GM18520 (cell line): ENCODE results near the gene PIK3C2G.
"Not testable (repeated sequence)": the region's sequence is repeated elsewhere in the genome, so short reads cannot be mapped to it uniquely, and the experiment has no call there.

ENCODE experiments used
- ATAC-seq: cut with Tn5 transposase; IDR thresholded peaks from one replicate; pipeline ENCODE4 v1.9.1; 2021; ENCODE audit not compliant: unreplicated experiment

Gene PIK3C2G

DNA sequence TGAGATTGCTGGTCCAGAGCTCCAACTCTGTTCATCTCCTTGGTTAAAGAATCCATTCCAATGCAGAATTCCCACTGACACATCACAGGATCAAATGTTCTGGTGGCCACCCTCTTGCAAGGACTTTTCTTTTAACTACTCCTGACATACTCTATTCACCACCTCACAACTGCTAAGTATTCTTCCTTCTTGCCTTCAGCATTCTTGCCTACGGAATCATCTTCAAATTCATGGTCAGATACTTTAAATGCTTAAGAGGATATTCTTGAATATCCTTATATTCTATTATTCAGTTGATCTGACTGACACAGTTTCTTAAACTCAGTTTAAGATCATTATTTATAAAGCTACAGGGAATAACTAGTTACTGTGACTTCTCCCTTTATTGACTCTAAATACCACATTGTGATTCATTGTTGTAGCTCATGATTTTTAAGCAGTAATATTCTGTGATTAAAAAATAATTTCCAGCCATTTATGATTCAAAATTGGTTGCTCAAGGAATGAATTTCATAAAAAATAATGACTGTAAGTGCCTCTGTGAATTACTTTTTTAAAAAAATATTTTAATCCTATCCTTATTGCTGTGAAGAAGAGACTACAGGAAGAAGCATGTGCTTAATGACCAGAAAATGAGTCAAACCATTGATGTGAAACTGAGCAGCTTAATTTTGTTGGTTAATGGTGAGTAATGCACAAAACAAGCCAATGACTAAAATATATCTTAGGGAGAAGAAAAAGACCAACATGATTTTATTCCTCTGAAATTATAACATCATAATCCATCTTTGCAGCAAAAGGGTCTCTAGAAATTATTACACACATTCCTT, 207.1 kb downstream of the PIK3C2G start:
- no peak for ATAC-seq

DNA sequence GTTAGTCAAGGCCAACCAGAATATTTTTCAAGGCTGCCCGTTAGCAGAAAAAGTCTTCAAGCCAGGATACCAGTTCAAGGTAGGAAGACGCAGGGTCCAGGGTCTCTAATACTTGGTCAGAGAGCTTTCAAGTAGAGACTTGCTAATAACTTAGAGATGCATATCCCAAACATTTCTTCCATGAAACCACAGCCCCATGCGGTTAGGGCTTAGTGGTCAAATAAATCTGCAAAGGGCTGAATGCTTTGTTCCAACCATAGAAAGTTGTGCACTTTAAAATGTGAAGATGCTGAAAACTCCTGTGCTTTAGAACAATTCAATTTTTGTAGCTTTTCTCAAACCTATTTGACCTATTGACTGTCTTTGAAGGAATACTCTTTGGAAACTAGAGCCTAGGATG, 208.9 kb downstream of the PIK3C2G start:
- ATAC-seq = no peak

DNA sequence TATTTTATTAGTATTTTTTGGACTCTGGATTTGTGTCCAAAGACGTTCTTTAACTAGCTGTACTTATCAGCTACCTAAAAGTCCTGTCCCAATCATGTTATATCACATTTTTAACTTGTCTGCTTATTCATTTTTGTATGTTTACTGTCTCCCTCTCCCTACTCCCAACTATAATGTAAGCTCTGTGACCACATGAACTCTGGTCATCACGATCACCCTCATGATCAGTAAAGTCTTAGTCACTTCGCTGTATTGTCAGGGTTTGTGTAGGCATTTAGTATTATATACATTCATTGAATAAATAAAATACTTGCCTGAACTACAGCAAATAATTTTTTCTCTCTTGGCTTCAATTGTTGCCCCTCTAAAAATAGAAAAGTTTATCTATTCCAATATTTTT, 211.0 kb downstream of the PIK3C2G start:
- ATAC-seq = no peak

DNA sequence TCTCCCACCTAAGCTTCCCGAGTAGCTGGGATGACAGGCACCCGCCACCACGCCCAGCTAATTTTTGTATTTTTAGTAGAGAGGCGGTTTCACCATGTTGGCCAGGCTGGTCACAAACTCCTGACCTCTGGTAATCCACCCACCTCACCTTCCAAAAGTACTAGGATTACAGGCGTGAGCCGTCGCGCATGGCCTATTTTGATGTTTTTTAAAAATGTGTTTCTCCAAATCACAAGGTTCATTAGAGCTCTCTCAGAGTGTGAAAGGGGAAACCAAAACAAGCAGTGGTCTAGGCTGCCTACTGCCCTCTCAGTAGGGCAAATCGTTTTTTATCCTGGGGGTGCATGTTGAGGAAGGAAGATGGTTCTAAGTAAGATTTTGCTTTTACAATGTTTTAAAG, 211.5 kb downstream of the PIK3C2G start:
- ATAC-seq = no peak

DNA sequence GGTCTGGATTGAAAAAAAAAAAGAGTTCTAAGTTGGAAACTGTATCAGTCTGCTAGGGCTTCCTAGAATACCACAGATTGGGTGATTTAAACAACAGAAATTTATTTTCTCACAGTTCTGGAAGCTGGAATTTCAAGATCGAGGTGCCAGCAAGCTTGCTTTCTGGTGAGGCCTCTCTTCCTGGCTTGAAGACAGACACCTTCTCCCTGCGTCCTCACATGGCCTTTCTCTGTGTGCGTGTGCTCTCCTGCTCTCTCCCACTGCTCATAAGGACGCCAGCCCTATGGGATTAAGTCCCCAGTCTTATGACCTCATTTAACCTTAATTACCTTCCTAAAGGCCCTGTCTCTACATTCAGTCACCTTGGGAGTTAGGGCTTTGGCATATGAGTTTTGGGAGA, 215.5 kb downstream of the PIK3C2G start:
- no peak for ATAC-seq

DNA sequence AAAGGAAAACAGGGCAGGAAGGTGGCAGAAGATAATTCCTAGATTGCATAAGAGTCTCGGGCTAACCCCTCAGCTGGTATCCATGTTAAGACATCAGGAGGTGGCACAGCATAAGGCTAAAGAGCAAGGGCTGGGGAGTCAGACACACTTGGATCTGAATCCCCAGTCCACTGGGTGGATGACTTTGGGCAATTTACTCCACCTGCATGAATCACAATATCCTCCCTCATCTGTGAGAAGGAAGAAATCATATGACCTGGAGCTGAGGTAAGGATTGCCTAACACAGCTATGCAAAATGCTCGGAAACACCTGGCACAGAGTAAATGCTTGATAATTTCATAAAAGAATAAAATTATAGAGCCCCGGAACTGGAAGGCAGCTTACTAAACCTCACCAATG, 217.9 kb downstream of the PIK3C2G start:
- ATAC-seq = no peak

DNA sequence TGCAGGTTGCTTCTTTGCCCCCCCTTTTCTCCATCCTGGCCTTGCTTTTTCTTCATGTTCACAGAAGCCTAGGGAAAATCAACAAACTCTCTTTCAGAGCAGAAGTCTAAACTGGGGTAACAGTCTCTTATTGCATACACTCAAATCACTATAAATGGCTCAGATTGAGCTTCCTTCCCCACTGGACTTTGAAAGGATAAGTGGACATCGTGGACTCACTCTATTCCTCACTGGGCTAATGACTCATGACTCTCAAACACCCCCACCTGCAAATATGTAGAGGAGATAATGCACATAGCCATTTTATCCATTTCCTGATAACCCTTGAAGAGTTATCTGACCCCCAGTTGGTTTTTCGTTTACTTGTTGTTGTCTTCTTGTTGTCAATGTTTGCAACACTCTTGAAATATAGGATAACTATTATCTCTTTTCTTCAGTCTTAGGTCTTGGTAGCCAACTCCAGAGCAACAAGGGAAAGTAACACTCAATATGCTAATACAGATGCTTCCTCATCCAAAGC, 221.3 kb downstream of the PIK3C2G start:
- no peak for ATAC-seq

DNA sequence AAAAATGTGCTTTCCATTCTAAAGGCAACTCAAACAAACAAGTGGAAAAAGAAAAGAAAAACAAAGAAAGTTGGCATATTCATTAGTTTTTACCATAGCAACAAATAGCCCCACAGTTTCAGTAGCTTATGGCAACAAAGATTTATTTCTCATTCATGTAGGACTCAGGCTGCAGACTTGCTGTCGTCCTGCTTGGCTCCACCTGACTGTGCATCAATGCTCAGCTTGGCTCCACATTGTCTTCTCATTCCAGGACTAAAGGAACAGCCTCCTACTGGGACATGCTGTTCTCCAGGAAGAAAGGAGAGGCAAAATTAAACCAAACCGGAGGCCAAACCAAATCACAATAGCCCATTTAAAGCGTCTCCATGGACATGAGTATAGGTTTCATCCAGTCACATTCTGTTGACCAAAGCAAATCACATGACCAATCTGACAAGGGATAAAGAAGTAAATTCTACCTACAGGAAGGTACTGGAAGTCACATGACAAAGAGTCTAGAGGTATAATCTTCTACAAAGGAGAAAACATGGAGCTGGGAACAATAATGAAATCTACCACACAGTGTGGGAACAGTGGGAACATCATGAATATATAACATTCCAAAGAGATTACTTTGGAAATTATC, 222.5 kb downstream of the PIK3C2G start:
- ATAC-seq = no peak

DNA sequence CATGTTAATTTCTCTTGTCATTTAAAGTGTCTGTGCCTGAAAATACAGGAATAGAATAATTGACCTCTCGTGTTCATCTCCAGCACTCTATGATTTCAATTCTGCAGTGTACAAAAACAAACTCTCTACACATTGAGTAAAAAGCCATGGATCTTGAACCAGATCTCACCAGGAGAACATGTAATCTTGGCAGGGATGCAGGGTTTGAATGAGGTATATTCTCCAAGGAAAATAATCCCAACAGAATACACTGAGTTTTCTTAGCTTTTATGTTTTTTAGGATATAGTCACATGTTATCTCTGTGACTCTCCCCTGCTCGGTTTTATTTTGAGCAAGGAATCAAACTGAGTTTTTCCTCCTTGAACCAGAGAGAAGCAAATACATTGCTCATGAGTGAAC, 224.7 kb downstream of the PIK3C2G start:
- ATAC-seq = no peak

DNA sequence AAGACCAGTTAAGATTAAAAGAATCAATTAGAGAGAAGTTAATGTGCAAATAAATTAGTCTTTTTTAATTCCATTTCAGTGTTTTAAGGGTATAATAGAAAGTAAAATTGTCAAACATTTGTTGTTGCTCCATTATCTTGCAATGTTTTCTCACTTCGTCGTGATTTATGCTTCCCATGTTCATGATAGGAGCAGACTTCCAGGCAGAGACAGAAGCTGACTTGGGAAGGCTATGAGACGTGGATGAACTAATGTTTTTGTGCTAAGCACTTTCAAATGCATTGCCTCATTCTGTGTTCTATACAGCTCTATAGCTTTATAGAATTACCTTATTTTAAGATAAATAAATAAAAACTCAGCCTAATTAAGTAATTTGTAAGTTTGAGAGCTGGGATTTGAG, 226.2 kb downstream of the PIK3C2G start:
- no peak for ATAC-seq

DNA sequence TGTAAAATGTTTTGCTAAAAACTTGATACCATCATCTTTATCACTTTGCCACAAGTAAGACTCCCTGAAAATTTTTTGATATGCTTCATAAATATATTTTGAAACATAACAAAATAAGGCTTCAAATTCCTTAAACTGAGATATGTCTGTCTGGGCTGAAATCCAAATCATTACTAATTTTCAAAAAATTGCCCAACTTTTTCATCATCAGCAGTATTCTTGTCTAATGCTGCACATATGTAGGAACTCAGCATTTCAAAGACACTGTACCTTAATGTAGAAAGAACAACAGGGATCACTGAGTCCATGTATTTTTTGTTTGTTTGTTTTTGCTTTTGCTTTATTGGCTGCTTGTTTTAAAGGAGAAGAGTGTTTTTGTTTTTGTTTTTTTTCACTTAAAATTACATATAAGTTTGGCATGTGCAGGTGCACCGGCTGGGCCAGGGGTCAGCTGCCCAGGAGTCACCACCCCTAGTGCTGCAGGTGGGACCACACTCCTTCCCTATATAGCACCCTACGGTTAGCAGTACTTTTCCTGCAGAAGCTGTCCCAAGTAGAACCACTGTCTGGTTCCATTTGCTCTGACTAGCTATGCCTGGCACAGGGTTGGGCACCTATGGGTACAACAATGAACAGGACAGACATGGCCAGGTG, 231.2 kb downstream of the PIK3C2G start:
- no peak for ATAC-seq

DNA sequence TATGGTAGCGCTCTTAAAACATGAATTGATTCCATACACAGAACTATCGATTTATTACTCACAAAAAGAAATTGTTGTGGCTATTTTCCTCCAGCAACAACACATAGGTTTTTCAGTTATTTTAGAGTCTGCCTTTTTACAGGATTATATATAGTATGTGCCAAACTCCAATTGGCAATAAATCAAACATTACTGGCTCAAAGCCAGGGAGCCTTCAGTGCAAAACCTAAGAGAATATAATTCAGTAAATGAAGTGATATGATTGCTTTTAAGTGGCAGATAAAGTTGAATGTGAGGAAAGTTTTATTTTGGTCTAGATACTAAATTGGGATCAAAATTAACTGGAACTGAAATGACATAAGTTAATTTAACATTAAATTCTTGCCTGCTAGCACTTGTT, 234.8 kb downstream of the PIK3C2G start:
- ATAC-seq = no peak

DNA sequence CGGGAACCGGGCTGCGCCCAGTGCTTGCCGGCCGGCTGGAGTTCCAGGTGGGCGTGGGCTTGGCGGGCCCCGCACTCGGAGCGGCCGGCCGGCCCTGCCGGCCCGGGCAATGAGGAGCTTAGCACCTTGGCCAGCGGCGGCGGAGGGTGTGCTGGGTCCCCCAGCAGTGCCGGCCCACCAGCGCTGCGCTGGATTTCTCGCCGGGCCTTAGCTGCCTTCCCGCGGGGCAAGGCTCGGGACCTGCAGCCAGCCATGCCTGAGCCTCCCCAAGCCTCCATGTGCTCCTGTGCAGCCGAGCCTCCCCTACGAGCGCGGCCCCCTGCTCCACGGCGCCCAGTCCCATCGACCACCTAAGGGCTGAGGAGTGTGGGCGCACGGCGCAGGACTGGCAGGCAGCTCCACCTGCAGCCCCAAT, 238.8 kb downstream of the PIK3C2G start:
- ATAC-seq = not testable (repeated sequence)

DNA sequence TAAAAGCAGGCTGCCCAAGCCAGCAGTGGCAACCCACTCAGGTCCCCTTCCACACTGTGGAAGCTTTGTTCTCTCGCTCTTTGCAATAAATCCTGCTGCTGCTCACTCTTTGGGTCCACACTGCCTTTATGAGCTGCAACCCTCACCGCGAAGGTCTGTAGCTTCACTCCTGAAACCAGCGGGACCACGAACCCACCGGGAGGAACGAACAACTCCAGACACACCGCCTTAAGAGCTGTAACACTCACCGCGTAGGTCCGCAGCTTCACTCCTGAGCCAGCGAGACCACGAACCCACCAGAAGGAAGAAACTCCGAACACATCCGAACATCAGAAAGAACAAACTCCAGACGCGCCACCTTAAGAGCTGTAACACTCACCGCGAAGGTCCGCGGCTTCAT, 239.4 kb downstream of the PIK3C2G start:
- ATAC-seq = not testable (repeated sequence)

DNA sequence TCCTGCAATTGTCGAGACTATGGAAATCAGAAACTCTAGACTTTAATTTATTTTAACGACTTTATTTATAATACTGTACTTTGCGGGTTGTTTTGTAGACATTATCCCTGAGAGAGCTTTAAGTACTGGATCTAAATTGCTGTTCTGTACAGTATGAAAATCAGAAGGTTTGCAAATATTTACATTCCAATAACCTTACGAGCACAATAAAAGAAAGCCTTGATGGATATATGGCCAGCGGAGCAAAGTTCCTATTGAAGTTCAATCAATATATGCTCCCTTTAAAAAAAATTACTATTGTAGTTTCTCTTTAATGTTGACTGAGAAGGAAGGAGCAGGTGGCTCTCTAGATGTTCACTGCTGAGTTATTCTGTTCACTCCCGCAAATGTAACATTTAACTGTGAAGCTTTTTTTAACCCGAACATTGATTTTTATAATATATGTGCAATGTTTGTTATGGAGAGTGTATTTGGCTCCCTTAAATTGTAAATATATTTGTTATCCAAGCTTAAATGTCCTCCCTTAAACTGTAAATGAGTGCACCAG, 241.2 kb downstream of the PIK3C2G start:
- ATAC-seq = no peak

DNA sequence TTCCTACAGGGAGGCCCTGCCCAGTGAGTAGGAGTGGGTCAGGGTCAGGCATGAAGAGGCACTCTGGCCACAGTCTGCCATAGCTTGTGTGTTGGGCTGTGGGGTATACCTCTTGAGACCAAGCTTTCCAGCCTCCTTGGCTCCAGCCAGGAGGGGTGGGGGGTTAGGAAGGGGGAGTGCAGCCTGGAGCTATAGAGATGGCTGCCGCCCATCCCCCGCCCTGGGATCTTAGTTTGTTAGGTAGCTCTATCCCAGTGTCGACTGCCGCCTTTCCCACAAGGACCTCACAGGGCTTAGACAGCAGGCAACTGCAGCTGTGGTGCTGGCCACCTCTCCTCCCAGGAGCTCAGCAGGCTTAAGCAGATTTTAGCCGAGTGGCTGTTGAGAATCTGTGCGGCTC, 260.1 kb downstream of the PIK3C2G start:
- ATAC-seq = no peak

DNA sequence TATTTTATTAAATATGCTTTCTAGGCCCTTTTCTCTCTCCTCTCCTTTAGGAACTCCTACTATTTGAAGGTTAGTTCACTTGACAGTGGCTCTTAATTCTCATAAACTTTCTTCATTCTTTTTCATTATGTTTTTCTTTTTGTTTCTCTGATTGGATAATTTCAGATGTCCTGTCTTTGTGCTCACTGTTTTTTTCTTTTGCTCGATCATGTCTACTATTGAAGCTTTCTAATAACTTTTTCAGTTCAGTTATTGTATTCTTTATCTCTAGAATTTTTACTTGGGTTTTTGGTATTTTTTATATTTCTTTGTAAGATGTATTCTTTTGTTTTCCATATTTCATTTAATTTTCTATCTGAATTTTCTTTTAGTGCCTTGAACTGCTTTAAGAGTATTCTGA, 261.5 kb downstream of the PIK3C2G start:
- no peak for ATAC-seq

DNA sequence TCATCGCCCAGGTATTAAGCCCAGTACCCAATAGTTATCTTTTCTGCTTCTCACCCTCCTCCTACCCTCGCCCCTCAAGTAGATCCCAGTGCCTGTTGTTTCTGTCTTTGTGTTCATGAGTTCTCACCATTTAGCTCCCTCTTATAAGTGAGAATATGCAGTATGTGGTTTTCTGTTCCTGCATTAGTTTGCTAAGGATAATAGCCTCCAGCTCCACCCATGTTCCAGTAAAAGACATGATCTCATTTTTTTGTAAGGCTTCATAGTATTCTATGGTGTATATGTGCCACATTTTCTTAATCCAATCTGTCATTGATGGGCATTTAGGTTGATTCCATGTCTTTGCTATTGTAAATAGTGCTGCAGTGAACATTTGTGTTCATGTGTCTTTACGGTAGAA, 281.2 kb downstream of the PIK3C2G start:
- not testable (repeated sequence) for ATAC-seq

DNA sequence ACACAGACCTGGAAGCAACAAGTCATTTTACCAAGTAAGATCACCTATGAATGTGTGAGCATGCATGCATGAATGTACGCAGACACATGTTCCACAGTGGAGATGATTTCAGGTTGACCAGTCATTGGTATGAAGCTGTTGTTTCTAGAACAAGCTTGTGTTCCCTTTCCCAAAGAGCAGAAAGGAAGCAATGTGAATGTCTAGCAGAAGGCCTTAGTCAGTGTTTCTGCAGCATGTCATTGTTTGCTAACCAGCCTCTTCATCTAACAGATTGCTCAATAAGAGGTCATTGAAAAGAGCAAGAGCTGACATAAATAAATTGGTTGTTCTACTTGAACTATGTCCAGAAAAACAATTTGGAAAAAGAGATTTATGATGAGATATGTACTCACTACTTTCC, 285.1 kb downstream of the PIK3C2G start:
- no peak for ATAC-seq

DNA sequence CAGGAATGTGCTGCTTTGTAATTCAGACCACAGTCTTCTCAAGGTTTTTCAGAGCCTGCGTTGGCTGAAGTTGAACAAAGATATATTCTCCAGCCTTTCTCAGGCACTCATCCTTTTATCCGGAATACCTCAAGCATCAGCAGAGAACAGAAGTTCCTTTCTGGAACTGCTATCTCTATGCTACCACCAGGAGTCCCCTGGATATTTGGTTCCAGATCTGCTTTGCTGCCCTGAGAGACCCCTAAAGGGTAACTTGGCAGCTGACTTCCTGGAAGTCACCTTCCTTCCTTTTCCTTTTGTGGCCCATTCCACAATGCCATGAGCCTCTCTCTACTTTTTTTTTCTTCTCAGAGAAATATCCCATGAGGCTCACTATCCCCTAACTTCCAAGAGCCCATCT, 288.3 kb downstream of the PIK3C2G start:
- ATAC-seq = no peak

DNA sequence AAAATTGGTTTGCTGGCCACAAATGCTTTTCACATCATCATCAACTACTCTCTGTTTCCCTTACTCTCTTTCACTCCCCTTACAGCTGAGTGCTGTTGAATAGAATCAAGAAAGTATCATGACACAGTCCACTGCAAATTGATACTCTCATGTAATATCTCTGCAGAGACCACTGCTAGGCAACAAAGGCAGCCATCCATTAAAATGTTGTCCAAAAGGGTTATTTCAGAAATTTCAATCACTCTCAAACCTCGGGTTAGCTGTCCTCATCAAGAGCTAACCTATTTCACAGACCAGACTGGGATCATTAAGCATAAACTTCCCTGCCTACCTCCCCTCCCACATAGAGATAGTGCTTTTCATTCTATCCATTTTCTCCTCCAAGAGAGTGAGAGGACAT, 289.8 kb downstream of the PIK3C2G start:
- ATAC-seq = no peak

DNA sequence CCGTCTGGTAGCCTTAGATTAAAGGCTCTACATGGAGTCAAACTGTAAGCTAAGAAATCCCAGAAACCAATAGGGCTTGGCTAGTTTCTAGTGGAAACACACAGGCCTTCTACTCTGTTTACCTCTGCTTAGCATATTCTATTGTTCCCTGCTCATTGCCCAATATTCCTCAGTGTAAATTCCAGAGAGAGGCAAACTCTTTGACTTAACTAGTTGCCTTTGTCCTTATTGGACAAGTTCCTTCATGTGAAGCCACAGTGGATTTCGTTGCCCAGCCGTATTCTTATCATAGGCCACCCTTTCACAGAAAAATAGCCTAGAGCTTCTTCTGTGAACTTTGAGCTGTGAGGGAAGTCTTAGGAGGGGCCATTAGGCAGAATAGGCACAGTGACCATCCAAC, 290.4 kb downstream of the PIK3C2G start:
- no peak for ATAC-seq
